Urinary bladder (tissue), 4 donors: Measurements from ENCODE around the gene IL10RA. TPM values are rescaled to one million over a fixed set of nuclear protein-coding genes. Genes with fewer than 3 reads are reported as not detected.

ENCODE experiments used
- DNase-seq: peaks from one replicate; pipeline ENCODE4 v3.0.0-alpha.2; 2015; ENCODE audit errors: extremely low spot score
- H3K27ac ChIP-seq: one replicate; pipeline ENCODE4 v1.5.1; 2013; ENCODE audit warnings: low read depth, mild to moderate bottlenecking, moderate library complexity
- H3K36me3 ChIP-seq: one replicate; pipeline ENCODE4 v1.6.1; 2013; ENCODE audit warnings: mild to moderate bottlenecking, moderate library complexity; ENCODE audit not compliant: insufficient read depth
- H3K4me1 ChIP-seq: one replicate; pipeline ENCODE4 v1.6.1; 2013; ENCODE audit warnings: mild to moderate bottlenecking, moderate library complexity; ENCODE audit not compliant: insufficient read depth
- H3K4me3 ChIP-seq: one replicate; pipeline ENCODE4 v1.5.1; 2013; ENCODE audit warnings: low read depth, low read length
- WGBS: extraction: QIAGEN DNeasy Blood & Tissue Kit; methylation state at CpG from one replicate; pipeline ENCODE4 v1.1.7; 2013; 5-methylcytosine and 5-hydroxymethylcytosine counted together
- polyA plus RNA-seq: library from polyadenylated mRNA; stranded (reverse); fragments of 200-250 nt; gene quantifications from one replicate; pipeline ENCODE4 v1.2.3, GENCODE V29; 2013
- total RNA-seq: library from RNA; depleted of rRNA; stranded (reverse); fragments of >200 nt; gene quantifications from one replicate; pipeline ENCODE4 v1.2.3, GENCODE V29; 2014
- donor health status: healthy with polysubstance abuse.
- donor health status: healthy.

IL10RA gene
- total and polyA plus RNA-seq, 2 donors = 8.7 to 10.8 TPM

- no peak for DNase-seq
- no peak overlapping the region for H3K27ac ChIP-seq
- no peak overlapping the region for H3K4me3 ChIP-seq
- 65% methylated on average over 2 of the region's 2 CpGs for WGBS
- no peaks in the 10 kb centered on the region for H3K4me1 ChIP-seq
- H3K36me3 ChIP-seq = no peaks in the 10 kb centered on the region
Observed at GRCh38 chr11:118045191-118045590, 59.0 kb downstream of the IL10RA start.

- Histone ChIP-seq H3K27ac (no peak overlapping the region), H3K4me3 (no peak overlapping the region), H3K4me1 (no peaks in the 10 kb centered on the region), H3K36me3 (no peaks in the 10 kb centered on the region)
- no peak for DNase-seq
- WGBS = 44% methylated on average over 5 of the region's 5 CpGs
Observed at GRCh38 chr11:118046051-118046963, 60.1 kb downstream of the IL10RA start.

- Histone ChIP-seq H3K36me3 (no peaks in the 10 kb centered on the region), H3K27ac (no peak overlapping the region), H3K4me3 (no peak overlapping the region), H3K4me1 (no peaks in the 10 kb centered on the region)
- 69% methylated on average over 8 of the region's 8 CpGs for WGBS
- no peak for DNase-seq
Observed at GRCh38 chr11:118046964-118047700, 60.9 kb downstream of the IL10RA start.

- DNase-seq = no peak
Observed at GRCh38 chr11:118047749-118048148, 61.6 kb downstream of the IL10RA start.

GRCh38 chr11:118048472-118049370 is 62.5 kb downstream of the IL10RA start:
- no peak overlapping the region for H3K4me3 ChIP-seq
- no peaks in the 10 kb centered on the region for H3K4me1 ChIP-seq
- H3K27ac ChIP-seq = no peak overlapping the region
- H3K36me3 ChIP-seq = no peaks in the 10 kb centered on the region
- WGBS = 74% methylated on average over 11 of the region's 11 CpGs
- DNase-seq = no peak

More at GRCh38 chr11:118047749-118048148, 61.6 kb downstream of the IL10RA start:
- H3K27ac ChIP-seq = no peak overlapping the region
- H3K36me3 ChIP-seq = no peaks in the 10 kb centered on the region
- H3K4me1 ChIP-seq = no peaks in the 10 kb centered on the region
- 79% methylated on average over 4 of the region's 4 CpGs for WGBS
- no peak overlapping the region for H3K4me3 ChIP-seq

- Histone ChIP-seq H3K4me3 (no peak overlapping the region), H3K4me1 (no peaks in the 10 kb centered on the region), H3K36me3 (no peaks in the 10 kb centered on the region), H3K27ac (no peak overlapping the region)
- whole genome bisulfite sequencing = 95% methylated on average over 6 of the region's 6 CpGs
- no peak for DNase-seq
Observed at GRCh38 chr11:118049771-118050170, 63.6 kb downstream of the IL10RA start.

GRCh38 chr11:118050208-118050891 is 64.2 kb downstream of the IL10RA start:
- Histone ChIP-seq H3K4me1 (no peaks in the 10 kb centered on the region), H3K4me3 (no peak overlapping the region), H3K36me3 (no peaks in the 10 kb centered on the region), H3K27ac (no peak overlapping the region)
- no peak for DNase-seq
- WGBS = 94% methylated on average over 7 of the region's 7 CpGs

Other genes with a start within 250 kb of the IL10RA start
- gene DSCAML1, start 189.2 kb upstream of the IL10RA start, total RNA-seq = 2.0 TPM
- gene DSCAML1, start 189.2 kb upstream of the IL10RA start, polyA plus RNA-seq = 1.4 TPM
- 5.0 TPM for gene FXYD2, start 161.7 kb upstream of the IL10RA start, total RNA-seq
- 1.9 TPM for gene FXYD2, start 161.7 kb upstream of the IL10RA start, polyA plus RNA-seq
- gene FXYD6, start 109.7 kb upstream of the IL10RA start, total RNA-seq = 56.2 TPM
- 373 TPM for gene FXYD6, start 109.7 kb upstream of the IL10RA start, polyA plus RNA-seq
- 0.63 TPM for gene TMPRSS13, start 57.0 kb upstream of the IL10RA start, total RNA-seq
- 0.18 TPM for gene TMPRSS13, start 57.0 kb upstream of the IL10RA start, polyA plus RNA-seq
- 15.0 TPM for gene TMPRSS4, start 90.7 kb downstream of the IL10RA start, total RNA-seq
- gene TMPRSS4, start 90.7 kb downstream of the IL10RA start, polyA plus RNA-seq = 27.9 TPM
- gene SMIM35, start 100.6 kb downstream of the IL10RA start, total RNA-seq = not detected
- 0.03 TPM for gene SMIM35, start 100.6 kb downstream of the IL10RA start, polyA plus RNA-seq
- 4.8 TPM for gene SCN4B, start 166.4 kb downstream of the IL10RA start, total RNA-seq
- gene SCN4B, start 166.4 kb downstream of the IL10RA start, polyA plus RNA-seq = 5.5 TPM
- gene SCN2B, start 190.2 kb downstream of the IL10RA start, total RNA-seq = 2.7 TPM
- gene SCN2B, start 190.2 kb downstream of the IL10RA start, polyA plus RNA-seq = 0.79 TPM
- gene JAML, start 238.6 kb downstream of the IL10RA start, total RNA-seq = 6.5 TPM
- 6.0 TPM for gene JAML, start 238.6 kb downstream of the IL10RA start, polyA plus RNA-seq